ENCODE data around the gene CNKSR2. TPM values are rescaled to one million over a fixed set of nuclear protein-coding genes. Genes with fewer than 3 reads are reported as not detected.
A peak's percentile ranks its signal among the peaks of the same experiment; 100 is the strongest.

The CNKSR2 gene
- total RNA-seq (1 to 10 TPM; 1.6 to 5.4 TPM), polyA plus RNA-seq (not detected)
- long read RNA-seq, donor 1, partial matches to known transcripts, result 0 of 1 reads
- long read RNA-seq, donor 1, other reads (novel, unspliced or antisense), result 1 of 1 reads
- long read RNA-seq, donor 2, partial matches to known transcripts, result 0 of 1 reads
- long read RNA-seq, donor 2, other reads (novel, unspliced or antisense), result 1 of 1 reads

DNA sequence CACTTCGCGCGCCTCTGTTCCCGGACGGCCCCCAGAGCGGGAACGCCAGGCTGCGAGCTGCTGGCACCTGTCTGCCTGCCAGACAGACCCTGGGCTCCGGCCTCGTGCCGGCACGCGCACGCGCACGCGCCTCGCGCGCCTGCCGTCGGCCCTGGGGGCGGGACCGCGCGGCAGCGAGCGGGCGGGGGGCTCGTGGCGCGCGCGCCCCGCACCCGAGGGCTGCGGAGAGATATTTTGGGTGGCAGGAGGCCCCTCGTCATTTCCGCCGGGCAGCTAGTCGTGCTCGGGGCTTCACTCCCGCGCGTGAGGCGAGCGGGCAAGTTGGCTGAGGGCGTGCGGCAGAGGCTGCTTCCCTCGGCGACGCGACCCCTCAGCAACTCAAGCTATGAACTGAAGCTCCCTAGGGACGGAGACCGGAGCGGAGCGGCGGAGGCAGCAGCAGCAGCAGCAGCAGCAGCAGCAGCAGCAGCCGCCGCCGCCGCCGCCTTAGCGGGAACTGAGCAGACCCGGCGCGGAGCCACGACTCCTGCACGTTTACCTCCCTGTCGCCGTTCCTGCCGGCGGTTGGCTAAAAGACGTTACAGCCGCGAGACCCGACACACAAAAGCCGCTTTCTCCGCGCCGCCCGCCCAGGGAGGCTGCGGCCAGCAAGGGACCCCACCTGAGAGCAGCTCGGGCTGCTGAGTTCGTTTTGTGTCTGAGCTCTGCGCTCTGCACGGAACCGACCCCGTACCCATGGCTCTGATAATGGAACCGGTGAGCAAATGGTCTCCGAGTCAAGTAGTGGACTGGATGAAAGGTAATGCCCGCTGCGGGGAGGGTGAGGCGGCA lies at the start of gene CNKSR2:
CNKSR2 (plus strand) TSS at position 256 of the 831 bp plus-strand sequence; CDS start at position 736, 480 bp downstream.
- intact Hi-C loops (cut with DNase I), result no loop called here
- peak; percentile 53 to 85 for DNase-seq
- peak; percentile 68 for ATAC-seq (ENCODE audit: low FRiP score)
- H3K27ac ChIP-seq (ENCODE audit: low read depth in 1 of 2, low read length in 2 of 2), result no peak within 1 kb of the TSS
- H3K9me3 ChIP-seq (ENCODE audit: control insufficient read depth, low read length), result no peaks in the 10 kb centered on the region
- no peaks in the 10 kb centered on the region for H3K36me3 ChIP-seq (ENCODE audit: control insufficient read depth in 1 of 2, insufficient read depth in 2 of 2, low read length in 1 of 2)
- H3K27me3 ChIP-seq (ENCODE audit: control insufficient read depth in 1 of 2, insufficient read depth in 2 of 2, low read length in 1 of 2), result no peaks in the 10 kb centered on the region
- H3K4me3 ChIP-seq (ENCODE audit: low read length in 2 of 2), result peak within 1 kb of the TSS; percentile 16 to 43
- WGBS, 2 donors, result 0 to 24% methylated on average over 78 to 94 of the region's 94 CpGs
- H3K4me1 ChIP-seq (ENCODE audit: control insufficient read depth in 1 of 2, insufficient read depth in 2 of 2, low read length in 2 of 2), result no peaks in the 10 kb centered on the region

- no peaks in the 10 kb centered on the region for H3K9me3 ChIP-seq (ENCODE audit: control insufficient read depth, low read length)
- no peak overlapping the region for H3K4me3 ChIP-seq (ENCODE audit: low read length in 2 of 2)
- DNase-seq (no peak), ATAC-seq (ENCODE audit: low FRiP score) (no peak)
- H3K4me1 ChIP-seq (ENCODE audit: control insufficient read depth in 1 of 2, insufficient read depth in 2 of 2, low read length in 2 of 2), result no peaks in the 10 kb centered on the region
- H3K27me3 ChIP-seq (ENCODE audit: control insufficient read depth in 1 of 2, insufficient read depth in 2 of 2, low read length in 1 of 2), result no peaks in the 10 kb centered on the region
- WGBS, 2 donors, result 69 to 84% methylated on average over 4 of the region's 4 CpGs
- intact Hi-C loops (cut with DNase I), result no loop called here
- no peaks in the 10 kb centered on the region for H3K36me3 ChIP-seq (ENCODE audit: control insufficient read depth in 1 of 2, insufficient read depth in 2 of 2, low read length in 1 of 2)
- H3K27ac ChIP-seq (ENCODE audit: low read depth in 1 of 2, low read length in 2 of 2), result no peak overlapping the region
Measured at GRCh38 chrX:21354725-21355124, 19.5 kb upstream of the CNKSR2 start.

- Histone ChIP-seq H3K4me1 (ENCODE audit: control insufficient read depth in 1 of 2, insufficient read depth in 2 of 2, low read length in 2 of 2) (no peaks in the 10 kb centered on the region), H3K36me3 (ENCODE audit: control insufficient read depth in 1 of 2, insufficient read depth in 2 of 2, low read length in 1 of 2) (no peaks in the 10 kb centered on the region), H3K27me3 (ENCODE audit: control insufficient read depth in 1 of 2, insufficient read depth in 2 of 2, low read length in 1 of 2) (no peaks in the 10 kb centered on the region), H3K9me3 (ENCODE audit: control insufficient read depth, low read length) (no peaks in the 10 kb centered on the region), H3K27ac (ENCODE audit: low read depth in 1 of 2, low read length in 2 of 2) (no peak overlapping the region), H3K4me3 (ENCODE audit: low read length in 2 of 2) (no peak overlapping the region)
- ATAC-seq (ENCODE audit: low FRiP score) (no peak), DNase-seq (no peak)
- 60 to 78% methylated on average over 2 of the region's 2 CpGs for whole genome bisulfite sequencing, 2 donors
- intact Hi-C loops (cut with DNase I), result no loop called here
Measured at GRCh38 chrX:21355831-21356230, 18.4 kb upstream of the CNKSR2 start.

GRCh38 chrX:21369613-21370012 lies 4.6 kb upstream of the CNKSR2 start:
- intact Hi-C loops (cut with DNase I), result no loop called here
- 67 to 84% methylated on average over 2 of the region's 2 CpGs for WGBS, 2 donors
- no peaks in the 10 kb centered on the region for H3K36me3 ChIP-seq (ENCODE audit: control insufficient read depth in 1 of 2, insufficient read depth in 2 of 2, low read length in 1 of 2)

GRCh38 chrX:21373001-21373400 lies 1.2 kb upstream of the CNKSR2 start:
- ATAC-seq (ENCODE audit: low FRiP score), result no peak
- Histone ChIP-seq H3K9me3 (ENCODE audit: control insufficient read depth, low read length) (no peaks in the 10 kb centered on the region), H3K36me3 (ENCODE audit: control insufficient read depth in 1 of 2, insufficient read depth in 2 of 2, low read length in 1 of 2) (no peaks in the 10 kb centered on the region), H3K27ac (ENCODE audit: low read depth in 1 of 2, low read length in 2 of 2) (no peak overlapping the region), H3K4me1 (ENCODE audit: control insufficient read depth in 1 of 2, insufficient read depth in 2 of 2, low read length in 2 of 2) (no peaks in the 10 kb centered on the region), H3K27me3 (ENCODE audit: control insufficient read depth in 1 of 2, insufficient read depth in 2 of 2, low read length in 1 of 2) (no peaks in the 10 kb centered on the region), H3K4me3 (ENCODE audit: low read length in 2 of 2) (no peak overlapping the region)
- WGBS, 2 donors, result 59 to 64% methylated on average over 7 of the region's 7 CpGs
- intact Hi-C loops (cut with DNase I), result no loop called here
- no peak for DNase-seq

More at GRCh38 chrX:21369613-21370012, 4.6 kb upstream of the CNKSR2 start:
- Histone ChIP-seq H3K27ac (ENCODE audit: low read depth in 1 of 2, low read length in 2 of 2) (no peak overlapping the region), H3K27me3 (ENCODE audit: control insufficient read depth in 1 of 2, insufficient read depth in 2 of 2, low read length in 1 of 2) (no peaks in the 10 kb centered on the region), H3K9me3 (ENCODE audit: control insufficient read depth, low read length) (no peaks in the 10 kb centered on the region), H3K4me3 (ENCODE audit: low read length in 2 of 2) (no peak overlapping the region), H3K4me1 (ENCODE audit: control insufficient read depth in 1 of 2, insufficient read depth in 2 of 2, low read length in 2 of 2) (no peaks in the 10 kb centered on the region)
- no peak for ATAC-seq (ENCODE audit: low FRiP score)
- no peak for DNase-seq

- Histone ChIP-seq H3K27me3 (ENCODE audit: control insufficient read depth in 1 of 2, insufficient read depth in 2 of 2, low read length in 1 of 2) (no peaks in the 10 kb centered on the region), H3K36me3 (ENCODE audit: control insufficient read depth in 1 of 2, insufficient read depth in 2 of 2, low read length in 1 of 2) (no peaks in the 10 kb centered on the region), H3K27ac (ENCODE audit: low read depth in 1 of 2, low read length in 2 of 2) (no peak overlapping the region), H3K4me3 (ENCODE audit: low read length in 2 of 2) (peak overlapping the region; percentile 16 to 43), H3K4me1 (ENCODE audit: control insufficient read depth in 1 of 2, insufficient read depth in 2 of 2, low read length in 2 of 2) (no peaks in the 10 kb centered on the region), H3K9me3 (ENCODE audit: control insufficient read depth, low read length) (no peaks in the 10 kb centered on the region)
- peak; percentile 4 for ATAC-seq (ENCODE audit: low FRiP score)
- peak in 1 of 2 donors; percentile 59 for DNase-seq
- 1 to 21% methylated on average over 38 to 50 of the region's 50 CpGs for WGBS, 2 donors
- intact Hi-C loops (cut with DNase I), result no loop called here
Measured at GRCh38 chrX:21373637-21374162, 518 bp upstream of the CNKSR2 start.

DNA sequence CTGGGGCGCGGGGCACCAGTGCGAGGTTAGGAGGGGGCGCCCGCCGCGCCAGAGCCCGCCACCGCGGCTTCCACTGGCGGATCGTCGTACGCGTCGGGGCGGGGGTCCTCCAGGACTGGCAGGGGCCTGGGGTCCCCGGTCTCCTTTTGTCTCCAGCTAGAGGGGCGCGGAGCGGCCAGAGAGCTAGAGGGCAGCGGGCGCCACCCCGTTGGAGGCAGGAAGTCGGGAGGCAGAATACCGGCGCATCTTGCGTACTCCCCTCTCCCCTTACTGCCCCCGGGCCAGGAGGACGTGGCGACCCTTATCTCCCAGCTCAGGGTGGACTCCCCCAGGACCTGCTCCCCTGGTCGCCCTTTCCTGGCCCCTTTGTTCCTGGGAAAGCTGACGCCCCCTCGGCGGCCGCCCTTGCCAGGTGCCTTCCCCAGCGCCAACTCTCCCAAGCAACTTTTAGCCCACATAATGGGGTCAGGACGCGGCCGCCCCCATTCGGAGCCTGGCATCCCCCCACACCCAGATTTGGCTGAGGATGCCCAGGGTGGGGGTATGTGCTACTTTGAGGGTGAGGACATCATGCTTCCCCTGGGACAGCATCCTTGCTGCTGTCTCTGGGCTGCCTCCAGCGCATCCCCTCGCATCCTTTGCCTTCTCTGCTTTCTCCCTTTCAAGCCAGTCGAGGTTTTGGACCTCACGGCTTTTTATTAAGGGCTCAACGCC lies 933 bp downstream of the CNKSR2 start:
- intact Hi-C loops (cut with DNase I), result no loop called here
- H3K27ac ChIP-seq (ENCODE audit: low read depth in 1 of 2, low read length in 2 of 2), result no peak overlapping the region
- H3K4me1 ChIP-seq (ENCODE audit: control insufficient read depth in 1 of 2, insufficient read depth in 2 of 2, low read length in 2 of 2), result no peaks in the 10 kb centered on the region

DNA sequence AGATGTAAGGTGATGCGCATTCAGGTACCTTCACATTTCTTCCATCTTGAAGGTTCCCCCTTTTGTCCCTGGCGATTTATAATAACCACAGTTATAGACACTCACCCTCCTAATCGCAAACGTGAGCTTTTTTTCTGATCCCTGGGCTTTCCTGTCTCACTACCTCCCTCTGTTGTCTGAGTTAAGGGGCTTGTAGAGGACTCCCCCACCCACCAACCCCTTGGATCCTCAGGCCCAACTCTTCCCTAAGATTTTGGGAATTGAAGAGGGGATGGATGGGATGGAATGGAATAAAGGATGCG lies 1.4 kb downstream of the CNKSR2 start:
- H3K27ac ChIP-seq (ENCODE audit: low read depth in 1 of 2, low read length in 2 of 2), result no peak overlapping the region
- no peaks in the 10 kb centered on the region for H3K27me3 ChIP-seq (ENCODE audit: control insufficient read depth in 1 of 2, insufficient read depth in 2 of 2, low read length in 1 of 2)
- no peaks in the 10 kb centered on the region for H3K9me3 ChIP-seq (ENCODE audit: control insufficient read depth, low read length)
- H3K36me3 ChIP-seq (ENCODE audit: control insufficient read depth in 1 of 2, insufficient read depth in 2 of 2, low read length in 1 of 2), result no peaks in the 10 kb centered on the region
- ATAC-seq (ENCODE audit: low FRiP score) (no peak), DNase-seq (no peak)
- WGBS, 2 donors, result 21 to 22% methylated on average over 5 of the region's 5 CpGs
- H3K4me1 ChIP-seq (ENCODE audit: control insufficient read depth in 1 of 2, insufficient read depth in 2 of 2, low read length in 2 of 2), result no peaks in the 10 kb centered on the region
- intact Hi-C loops (cut with DNase I), result no loop called here
- H3K4me3 ChIP-seq (ENCODE audit: low read length in 2 of 2), result no peak overlapping the region

More for the DNA sequence above, 933 bp downstream of the CNKSR2 start:
- peak; percentile 46 for ATAC-seq (ENCODE audit: low FRiP score)
- 1 to 24% methylated on average over 44 to 46 of the region's 46 CpGs for WGBS, 2 donors
- Histone ChIP-seq H3K27me3 (ENCODE audit: control insufficient read depth in 1 of 2, insufficient read depth in 2 of 2, low read length in 1 of 2) (no peaks in the 10 kb centered on the region), H3K9me3 (ENCODE audit: control insufficient read depth, low read length) (no peaks in the 10 kb centered on the region), H3K36me3 (ENCODE audit: control insufficient read depth in 1 of 2, insufficient read depth in 2 of 2, low read length in 1 of 2) (no peaks in the 10 kb centered on the region), H3K4me3 (ENCODE audit: low read length in 2 of 2) (peak overlapping the region; percentile 16 to 43)
- peak in 1 of 2 donors; percentile 70 for DNase-seq

All from aorta (tissue), 5 donors.